Fibroblast of mammary gland (primary cell): ENCODE results near the gene ADAMTS2.

ENCODE experiments used
- DNase-seq: peaks from one replicate; pipeline ENCODE4 v3.0.0-alpha.2; 2010; ENCODE audit warnings: low read depth
- H3K4me3 ChIP-seq: 2 replicates; pipeline ENCODE4 v1.5.1; 2011; ENCODE audit warnings: low read depth, mild to moderate bottlenecking, low read length, moderate library complexity; ENCODE audit not compliant: control insufficient read depth
- TF ChIP-seq, protein P1 (sequence below): conservative IDR thresholded peaks from 2 replicates; pipeline ENCODE4 v1.5.1; 2011; ENCODE audit warnings: low read depth, low read length, inconsistent platforms; ENCODE audit not compliant: control insufficient read depth, insufficient read depth

Gene ADAMTS2

DNA sequence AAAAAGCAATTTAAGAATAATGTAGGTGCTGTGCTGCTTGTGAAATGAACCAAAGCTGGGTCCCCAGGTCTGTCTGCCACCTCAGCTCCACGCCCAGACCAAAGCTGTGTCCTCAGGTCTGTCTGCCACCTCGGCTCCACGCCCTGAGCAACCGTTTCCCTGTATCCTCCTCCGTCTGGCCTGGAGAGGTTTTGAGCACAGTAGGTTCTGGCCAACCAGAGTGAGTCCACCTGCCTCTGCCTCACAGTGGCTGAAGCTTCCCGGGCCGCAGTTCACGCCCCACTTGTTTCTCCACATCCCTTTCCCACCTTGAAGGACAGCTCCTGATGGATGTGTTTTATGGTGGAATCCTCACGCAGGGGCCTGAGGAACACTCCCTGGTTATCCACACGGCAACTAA lies 120.5 kb downstream of the ADAMTS2 start:
- H3K4me3 ChIP-seq: no peak overlapping the region
- TF ChIP-seq, protein P1, sequence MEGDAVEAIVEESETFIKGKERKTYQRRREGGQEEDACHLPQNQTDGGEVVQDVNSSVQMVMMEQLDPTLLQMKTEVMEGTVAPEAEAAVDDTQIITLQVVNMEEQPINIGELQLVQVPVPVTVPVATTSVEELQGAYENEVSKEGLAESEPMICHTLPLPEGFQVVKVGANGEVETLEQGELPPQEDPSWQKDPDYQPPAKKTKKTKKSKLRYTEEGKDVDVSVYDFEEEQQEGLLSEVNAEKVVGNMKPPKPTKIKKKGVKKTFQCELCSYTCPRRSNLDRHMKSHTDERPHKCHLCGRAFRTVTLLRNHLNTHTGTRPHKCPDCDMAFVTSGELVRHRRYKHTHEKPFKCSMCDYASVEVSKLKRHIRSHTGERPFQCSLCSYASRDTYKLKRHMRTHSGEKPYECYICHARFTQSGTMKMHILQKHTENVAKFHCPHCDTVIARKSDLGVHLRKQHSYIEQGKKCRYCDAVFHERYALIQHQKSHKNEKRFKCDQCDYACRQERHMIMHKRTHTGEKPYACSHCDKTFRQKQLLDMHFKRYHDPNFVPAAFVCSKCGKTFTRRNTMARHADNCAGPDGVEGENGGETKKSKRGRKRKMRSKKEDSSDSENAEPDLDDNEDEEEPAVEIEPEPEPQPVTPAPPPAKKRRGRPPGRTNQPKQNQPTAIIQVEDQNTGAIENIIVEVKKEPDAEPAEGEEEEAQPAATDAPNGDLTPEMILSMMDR: no peak
- no peak for DNase-seq

DNA sequence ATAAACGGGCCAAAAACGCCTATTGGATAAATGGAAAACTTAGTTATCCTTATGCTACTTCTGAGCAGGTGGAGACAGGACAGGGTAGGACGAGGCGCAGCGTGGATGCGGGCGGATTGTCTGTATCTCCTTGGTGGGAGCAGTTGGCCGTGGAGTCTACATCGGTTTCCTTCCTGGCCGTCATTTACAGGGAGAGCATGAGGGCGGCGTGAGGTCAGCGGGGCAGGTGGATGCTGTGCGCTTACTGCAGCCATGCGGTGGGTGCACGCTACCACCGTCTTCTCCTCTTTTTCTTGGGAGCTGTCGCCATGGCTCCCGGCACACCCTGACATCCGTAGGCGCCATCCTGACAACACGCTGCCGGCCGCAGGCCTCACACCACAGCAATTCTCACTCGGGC lies 121.3 kb downstream of the ADAMTS2 start:
- no peak for DNase-seq
- TF ChIP-seq, protein P1: no peak
- H3K4me3 ChIP-seq: no peak overlapping the region

GRCh38 chr5:179223528-179223927 lies 121.7 kb downstream of the ADAMTS2 start:
- TF ChIP-seq, protein P1: no peak
- no peak overlapping the region for H3K4me3 ChIP-seq
- no peak for DNase-seq

GRCh38 chr5:179222246-179223017 lies 122.8 kb downstream of the ADAMTS2 start:
- DNase-seq: no peak

DNA sequence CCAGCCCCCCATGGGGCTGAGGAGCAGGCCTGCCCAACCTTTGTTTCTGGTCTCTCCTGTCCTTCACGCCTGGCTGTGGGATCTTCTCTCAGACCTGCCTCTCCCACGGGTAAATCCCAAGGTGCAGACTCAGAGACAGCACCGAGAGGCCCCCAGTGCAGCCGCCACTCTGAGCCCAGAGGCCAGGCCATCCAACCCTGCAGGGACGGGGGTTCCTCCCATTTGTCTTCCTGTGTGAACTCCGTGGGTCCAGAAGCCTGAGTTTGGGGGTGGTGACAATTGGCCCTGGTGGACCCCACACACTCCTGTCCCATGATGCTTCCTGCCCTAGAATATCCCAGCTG lies 123.4 kb downstream of the ADAMTS2 start:
- TF ChIP-seq, protein P1: no peak
- no peak for DNase-seq

More at GRCh38 chr5:179222246-179223017, 122.8 kb downstream of the ADAMTS2 start:
- no peak overlapping the region for H3K4me3 ChIP-seq
- TF ChIP-seq, protein P1: no peak

DNA sequence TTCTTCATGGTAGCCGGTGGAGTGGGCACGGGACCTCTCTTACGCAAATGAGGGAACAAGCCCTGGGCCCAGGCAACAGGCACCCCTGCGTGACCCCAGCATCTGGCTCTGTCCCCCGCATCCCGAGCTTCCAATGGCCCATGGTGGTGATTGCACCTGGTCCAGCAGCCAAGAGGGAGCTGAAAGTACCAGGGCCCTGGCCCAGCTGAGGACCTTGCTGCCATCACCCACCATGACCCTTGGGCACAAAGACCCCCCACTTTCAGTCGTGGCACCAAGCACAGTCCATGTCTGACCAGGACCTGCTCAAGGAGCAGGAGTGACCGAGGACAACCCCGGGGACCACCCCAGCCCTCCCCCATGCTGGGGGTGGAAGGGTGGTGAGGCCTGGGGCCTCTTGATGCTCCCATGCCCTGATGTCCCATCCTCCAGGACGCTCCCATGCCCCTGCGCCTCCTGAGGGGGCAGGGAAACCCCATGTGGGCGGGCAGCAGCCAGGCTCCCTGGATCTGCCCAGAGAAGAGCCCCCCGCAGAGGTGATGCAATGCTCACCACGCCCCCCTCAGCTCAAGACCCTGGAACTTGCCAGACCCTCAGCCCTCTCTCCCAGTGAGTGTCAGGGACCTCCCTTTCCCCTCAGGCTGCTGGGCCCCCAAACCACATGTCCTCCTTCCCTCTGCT lies 123.9 kb downstream of the ADAMTS2 start:
- TF ChIP-seq, protein P1: no peak
- no peak for DNase-seq
- H3K4me3 ChIP-seq: no peak overlapping the region

More for the DNA sequence above, 123.4 kb downstream of the ADAMTS2 start:
- no peak overlapping the region for H3K4me3 ChIP-seq

DNA sequence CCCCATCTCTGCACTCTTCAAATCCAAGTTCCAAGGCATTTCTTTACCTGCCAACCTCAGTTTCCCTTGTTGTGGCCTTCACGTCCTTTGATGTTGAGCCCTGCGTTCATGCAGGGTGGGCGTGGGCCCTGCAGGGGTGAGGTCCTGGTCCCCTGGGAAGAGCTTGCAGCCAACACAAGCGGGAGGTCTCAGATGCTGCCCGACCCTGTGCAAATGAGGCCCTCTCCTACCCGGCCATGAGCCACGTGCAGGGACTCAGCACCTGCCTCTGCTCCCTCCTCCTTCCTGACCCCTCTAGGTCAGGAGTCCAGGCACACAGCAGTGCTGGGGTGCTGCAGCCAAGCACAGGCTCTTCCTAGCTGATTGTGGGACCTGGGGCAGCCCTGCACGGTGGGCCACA lies 124.5 kb downstream of the ADAMTS2 start:
- TF ChIP-seq, protein P1: no peak
- no peak for DNase-seq
- no peak overlapping the region for H3K4me3 ChIP-seq
